Upper lobe of right lung (tissue), 1 donor: ENCODE measurements around the gene RBM24. TPM values are rescaled to one million over a fixed set of nuclear protein-coding genes. Genes with fewer than 3 reads are reported as not detected.

Source experiments
- ATAC-seq: fragments of 200-7000 bp; cut with Tn5 transposase; one replicate; pipeline ENCODE4 v1.9.1; 2020; ENCODE audit warnings: mild to moderate bottlenecking, moderate library complexity
- DNase-seq: peaks from one replicate; pipeline ENCODE4 v3.0.0-alpha.2; 2020
- H3K27ac ChIP-seq: fragments of 200-600 bp; one replicate; pipeline ENCODE4 v1.8.0; 2022
- H3K27me3 ChIP-seq: fragments of 200-600 bp; one replicate; pipeline ENCODE4 v1.8.0; 2022; ENCODE audit warnings: mild to moderate bottlenecking
- H3K36me3 ChIP-seq: fragments of 200-600 bp; one replicate; pipeline ENCODE4 v1.8.0; 2022
- H3K4me1 ChIP-seq: fragments of 200-600 bp; one replicate; pipeline ENCODE4 v1.8.0; 2022
- H3K4me3 ChIP-seq: fragments of 200-600 bp; one replicate; pipeline ENCODE4 v1.8.0; 2022; ENCODE audit warnings: mild to moderate bottlenecking
- H3K9me3 ChIP-seq: fragments of 200-600 bp; one replicate; pipeline ENCODE4 v1.8.0; 2022
- intact Hi-C: fragments of 100-400 bp; cut with DNase I; formaldehyde crosslinking; loops from one replicate; pipeline ENCODE4 v1.11.0; 2022
- total RNA-seq: library from RNA; stranded (reverse); fragmentation: NEBNext Ultra II Directional; extraction: Animal tissue kit (Norgen Biotek cat#: 25700); gene quantifications from one replicate; pipeline ENCODE4 v1.2.1, GENCODE V29; 2021
- TF ChIP-seq, protein P1 (sequence below): fragments of 200-600 bp; IDR thresholded peaks from one replicate; pipeline ENCODE4 v1.8.0; 2022; ENCODE audit warnings: antibody characterized with exemption
- donor health status: DM: no; HTN: yes; CAD: no; lungs with severe emphysema.

Gene RBM24
- total RNA-seq, 1 donor from 2014 or later, result 0.49 TPM

DNA sequence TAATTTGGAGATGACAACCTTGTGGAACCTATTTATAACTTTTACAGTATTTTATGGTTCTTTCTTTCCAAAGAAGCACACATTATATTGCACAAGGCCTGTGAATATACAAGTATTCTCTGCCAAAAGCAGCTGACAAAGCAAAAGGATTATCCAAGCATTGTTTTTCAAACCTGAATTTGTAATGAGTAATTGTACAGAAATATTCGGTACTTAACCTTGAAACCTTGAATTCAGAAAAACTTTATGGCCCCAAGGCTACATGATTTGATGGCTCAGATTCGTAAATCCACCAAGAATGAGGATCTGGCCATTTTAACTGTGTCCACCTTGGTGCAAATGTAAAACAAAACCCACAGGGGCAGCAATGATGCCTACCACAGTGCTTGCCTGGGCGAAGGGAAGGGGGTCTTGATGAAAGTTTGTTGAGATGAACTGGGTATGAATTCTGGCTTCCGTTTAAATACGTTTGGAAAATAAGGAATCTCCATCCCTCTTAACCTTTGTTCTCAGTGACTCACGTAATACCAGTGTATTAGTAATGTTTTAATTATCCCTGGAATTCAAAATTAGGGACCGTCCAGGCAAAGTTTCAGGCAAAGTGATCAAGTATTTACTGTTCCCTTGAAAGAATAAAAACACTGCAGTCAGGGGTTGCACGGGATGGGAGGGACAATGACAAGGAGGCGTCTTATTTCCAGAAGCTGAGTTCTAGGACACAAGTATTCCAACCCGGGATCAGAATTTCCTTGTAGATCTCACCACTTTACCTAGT, 2.7 kb upstream of the RBM24 start:
- DNase-seq, result no peak
- no peak for ATAC-seq
- Histone ChIP-seq H3K4me3 (no peak overlapping the region), H3K9me3 (no peaks in the 10 kb centered on the region), H3K4me1 (peaks cover 15% of the 10 kb centered on the region), H3K27me3 (peaks cover 23% of the 10 kb centered on the region), H3K36me3 (no peaks in the 10 kb centered on the region), H3K27ac (no peak overlapping the region)
- intact Hi-C loops, result no loop called here
- TF ChIP-seq, protein P1, sequence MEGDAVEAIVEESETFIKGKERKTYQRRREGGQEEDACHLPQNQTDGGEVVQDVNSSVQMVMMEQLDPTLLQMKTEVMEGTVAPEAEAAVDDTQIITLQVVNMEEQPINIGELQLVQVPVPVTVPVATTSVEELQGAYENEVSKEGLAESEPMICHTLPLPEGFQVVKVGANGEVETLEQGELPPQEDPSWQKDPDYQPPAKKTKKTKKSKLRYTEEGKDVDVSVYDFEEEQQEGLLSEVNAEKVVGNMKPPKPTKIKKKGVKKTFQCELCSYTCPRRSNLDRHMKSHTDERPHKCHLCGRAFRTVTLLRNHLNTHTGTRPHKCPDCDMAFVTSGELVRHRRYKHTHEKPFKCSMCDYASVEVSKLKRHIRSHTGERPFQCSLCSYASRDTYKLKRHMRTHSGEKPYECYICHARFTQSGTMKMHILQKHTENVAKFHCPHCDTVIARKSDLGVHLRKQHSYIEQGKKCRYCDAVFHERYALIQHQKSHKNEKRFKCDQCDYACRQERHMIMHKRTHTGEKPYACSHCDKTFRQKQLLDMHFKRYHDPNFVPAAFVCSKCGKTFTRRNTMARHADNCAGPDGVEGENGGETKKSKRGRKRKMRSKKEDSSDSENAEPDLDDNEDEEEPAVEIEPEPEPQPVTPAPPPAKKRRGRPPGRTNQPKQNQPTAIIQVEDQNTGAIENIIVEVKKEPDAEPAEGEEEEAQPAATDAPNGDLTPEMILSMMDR, result no peak

GRCh38 chr6:17280138-17280537, 1.0 kb upstream of the RBM24 start:
- no peak overlapping the region for H3K27ac ChIP-seq
- no peak for ATAC-seq

GRCh38 chr6:17280552-17281090, 540 bp upstream of the RBM24 start:
- ATAC-seq (peak; percentile 79), DNase-seq (peak; percentile 71)
- H3K36me3 ChIP-seq, result no peaks in the 10 kb centered on the region
- peaks cover 37% of the 10 kb centered on the region for H3K27me3 ChIP-seq
- peak overlapping the region; percentile 59 for H3K4me3 ChIP-seq
- peaks cover 15% of the 10 kb centered on the region for H3K4me1 ChIP-seq
- H3K9me3 ChIP-seq, result no peaks in the 10 kb centered on the region
- intact Hi-C loops, result no loop called here
- H3K27ac ChIP-seq, result no peak overlapping the region
- TF ChIP-seq, protein P1, result no peak

More at GRCh38 chr6:17280138-17280537, 1.0 kb upstream of the RBM24 start:
- no peaks in the 10 kb centered on the region for H3K36me3 ChIP-seq
- no peak overlapping the region for H3K4me3 ChIP-seq
- no peak for DNase-seq
- peaks cover 15% of the 10 kb centered on the region for H3K4me1 ChIP-seq
- no peaks in the 10 kb centered on the region for H3K9me3 ChIP-seq
- intact Hi-C loops, result no loop called here
- peaks cover 35% of the 10 kb centered on the region for H3K27me3 ChIP-seq
- TF ChIP-seq, protein P1, result no peak

DNA sequence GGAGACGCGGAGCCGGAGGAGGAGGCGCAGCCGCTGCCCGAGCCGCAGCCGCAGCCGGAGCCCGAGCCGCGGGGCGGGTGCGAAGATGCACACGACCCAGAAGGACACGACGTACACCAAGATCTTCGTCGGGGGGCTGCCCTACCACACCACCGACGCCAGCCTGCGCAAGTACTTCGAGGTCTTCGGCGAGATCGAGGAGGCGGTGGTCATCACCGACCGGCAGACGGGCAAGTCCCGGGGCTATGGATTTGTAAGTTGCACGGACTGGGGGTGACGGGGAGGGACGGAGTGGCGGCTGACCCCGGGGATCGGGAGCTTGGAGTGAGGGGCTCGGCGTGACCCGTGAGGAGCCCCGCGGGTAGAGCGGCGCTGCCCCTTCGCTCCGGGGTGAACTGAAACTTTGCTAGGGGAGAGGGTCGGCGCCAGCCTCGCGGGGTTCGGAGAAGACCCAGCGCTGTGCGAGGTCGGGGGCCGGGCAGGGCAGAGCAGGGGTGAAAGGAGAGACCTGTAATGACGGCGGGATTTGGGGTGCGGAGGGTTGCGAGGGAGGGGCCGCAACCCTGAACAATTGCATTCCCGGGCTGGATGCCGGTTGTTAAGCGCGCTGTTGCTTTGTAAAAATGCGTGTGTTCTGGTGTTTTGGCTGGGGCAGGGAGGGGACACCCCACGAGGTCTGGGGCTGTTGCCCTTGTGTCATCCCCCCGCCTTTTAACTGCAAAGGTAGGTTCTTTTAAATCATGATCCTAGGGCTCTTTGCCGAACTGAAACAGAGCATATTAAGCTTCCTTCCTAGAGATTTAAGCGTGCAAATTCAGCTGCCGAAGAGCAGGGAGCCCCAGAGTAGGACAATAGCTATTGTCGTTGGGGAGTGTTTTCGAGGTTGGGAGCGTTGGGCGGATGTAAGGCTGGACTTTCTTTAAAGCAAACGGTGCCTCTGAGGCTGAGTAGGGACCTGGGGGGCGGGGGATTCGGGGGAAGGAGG, 628 bp downstream of the RBM24 start:
- no peaks in the 10 kb centered on the region for H3K36me3 ChIP-seq
- H3K4me3 ChIP-seq, result peak overlapping the region; percentile 59
- TF ChIP-seq, protein P1, result no peak
- DNase-seq (no peak), ATAC-seq (peak; percentile 29)
- H3K27ac ChIP-seq, result no peak overlapping the region
- intact Hi-C loops, result no loop called here
- no peaks in the 10 kb centered on the region for H3K9me3 ChIP-seq
- peaks cover 43% of the 10 kb centered on the region for H3K27me3 ChIP-seq
- H3K4me1 ChIP-seq, result peaks cover 15% of the 10 kb centered on the region

- TF ChIP-seq, protein P1, result no peak
- intact Hi-C loops, result no loop called here
- ATAC-seq (no peak), DNase-seq (no peak)
- Histone ChIP-seq H3K36me3 (no peaks in the 10 kb centered on the region), H3K27ac (no peak overlapping the region), H3K27me3 (peaks cover 52% of the 10 kb centered on the region), H3K4me1 (peaks cover 15% of the 10 kb centered on the region), H3K9me3 (no peaks in the 10 kb centered on the region), H3K4me3 (no peak overlapping the region)
Observed at GRCh38 chr6:17283074-17283473, 1.9 kb downstream of the RBM24 start.
